Endothelial cell of umbilical vein (primary cell): Measurements from ENCODE around the gene HSFX3. TPM values are rescaled to one million over a fixed set of nuclear protein-coding genes. Genes with fewer than 3 reads are reported as not detected.

Source experiments
- BruUV-seq: library from RNA; stranded (reverse); fragments of 400-500 nt; replicated peaks from 2 replicates; lab custom pipeline; 2021; lab: Mats Ljungman, UMichigan
- CTCF ChIA-PET: fragments of 300-600, 350-600 bp; sonication (Branson Sonifier 250); formaldehyde crosslinking; loops from one replicate; lab custom pipeline; 2021; ENCODE audit warnings: antibody characterized with exemption, inconsistent platforms; lab: Charles Lee
- POLR2A ChIA-PET: fragments of 300-600, 350-600 bp; sonication (Branson Sonifier 250); formaldehyde crosslinking; loops from one replicate; lab custom pipeline; 2021; ENCODE audit warnings: antibody characterized with exemption, inconsistent platforms; lab: Charles Lee
- DNase-seq: peaks from one replicate; pipeline ENCODE4 v3.0.0-alpha.2; 2011; ENCODE audit warnings: low read depth, low spot score
- FAIRE-seq: peaks from 2 replicates; lab custom pipeline; 2011; peaks lifted over from hg19 to GRCh38; lab: Jason Lieb, UNC
- H2AFZ ChIP-seq: 2 replicates; pipeline ENCODE4 v1.6.0; 2012; ENCODE audit warnings: low read depth, low read length, control low read depth, inconsistent platforms
- H3K27ac ChIP-seq: 2 replicates; pipeline ENCODE4 v1.5.1; 2011; ENCODE audit warnings: low read depth, mild to moderate bottlenecking, control low read depth, low read length, moderate library complexity; ENCODE audit not compliant: insufficient read depth
- H3K27me3 ChIP-seq, 2 experiments: 2 replicates each; pipeline versions ENCODE4 v1.6.0 to v1.6.1; 2011; ENCODE audit warnings: low read length in 2 of 2, mixed read lengths in 1 of 2; ENCODE audit not compliant: control insufficient read depth in 2 of 2, insufficient read depth in 2 of 2
- H3K36me3 ChIP-seq, 2 experiments: 2 replicates in 1 of 2; 3 replicates in 1 of 2; pipeline ENCODE4 v1.5.1; 2011; ENCODE audit warnings: low read length in 2 of 2, mild to moderate bottlenecking in 1 of 2, moderate library complexity in 1 of 2; ENCODE audit not compliant: control insufficient read depth in 2 of 2, insufficient read depth in 2 of 2; ENCODE audit errors: extremely low read depth in 1 of 2
- H3K4me1 ChIP-seq: 3 replicates; pipeline ENCODE4 v1.5.1; 2011; ENCODE audit warnings: mild to moderate bottlenecking, low read length; ENCODE audit not compliant: control insufficient read depth, insufficient read depth; ENCODE audit errors: extremely low read depth
- H3K4me2 ChIP-seq: 2 replicates; pipeline ENCODE4 v1.6.1; 2011; ENCODE audit warnings: low read length, control low read depth, mixed read lengths; ENCODE audit not compliant: insufficient read depth
- H3K4me3 ChIP-seq, 3 experiments: fragments of 200-600 bp in 1 of 3; sonication (generic), shearing (Covaris generic) in 1 of 3; replicated peaks in 1 of 3; 2 replicates each; pipeline ENCODE4 v1.5.1; 2011 to 2016; ENCODE audit warnings: control low read depth in 3 of 3, low read length in 3 of 3, mild to moderate bottlenecking in 2 of 3, inconsistent platforms in 1 of 3, low read depth in 1 of 3, moderate library complexity in 1 of 3; ENCODE audit not compliant: insufficient read depth in 1 of 3
- H3K79me2 ChIP-seq: 2 replicates; pipeline ENCODE4 v1.6.0; 2012; ENCODE audit warnings: low read length, inconsistent platforms; ENCODE audit not compliant: control insufficient read depth, insufficient read depth
- H3K9ac ChIP-seq: replicated peaks from 2 replicates; pipeline ENCODE3; 2011; ENCODE audit warnings: low read length, control low read depth; ENCODE audit not compliant: insufficient read depth; ENCODE audit errors: extremely low read depth
- H3K9me1 ChIP-seq: replicated peaks from 3 replicates; pipeline ENCODE4 v1.6.0; 2011; ENCODE audit warnings: mild to moderate bottlenecking, low read length; ENCODE audit not compliant: control insufficient read depth, insufficient read depth; ENCODE audit errors: extremely low read depth
- H3K9me3 ChIP-seq: replicated peaks from 2 replicates; pipeline ENCODE4 v1.5.1; 2012; ENCODE audit warnings: low read length, inconsistent platforms; ENCODE audit not compliant: control insufficient read depth, insufficient read depth
- H4K20me1 ChIP-seq: replicated peaks from 2 replicates; pipeline ENCODE3; 2011; ENCODE audit warnings: mild to moderate bottlenecking, low read length; ENCODE audit not compliant: control insufficient read depth, insufficient read depth; ENCODE audit errors: extremely low read depth
- EZH2 ChIP-seq: IDR thresholded peaks from 2 replicates; pipeline ENCODE4 v1.6.1; 2012; ENCODE audit warnings: borderline replicate concordance, low read depth, mild to moderate bottlenecking, moderate library complexity, low read length, inconsistent platforms; ENCODE audit not compliant: severe bottlenecking
- FOS ChIP-seq: IDR thresholded peaks from 2 replicates; pipeline ENCODE4 v1.6.1; 2011; ENCODE audit warnings: mild to moderate bottlenecking, low read length, moderate library complexity, borderline replicate concordance; ENCODE audit not compliant: insufficient read depth
- GATA2 ChIP-seq: IDR thresholded peaks from 2 replicates; pipeline ENCODE4 v1.7.0; 2011; ENCODE audit warnings: low read depth, mild to moderate bottlenecking, moderate library complexity, mixed read lengths, low read length; ENCODE audit not compliant: insufficient read length, insufficient read depth
- JUN ChIP-seq: IDR thresholded peaks from 2 replicates; pipeline ENCODE4 v1.6.1; 2011; ENCODE audit warnings: borderline replicate concordance, low read depth; ENCODE audit not compliant: insufficient read length, insufficient read depth
- MYC ChIP-seq: IDR thresholded peaks from one replicate; pipeline ENCODE4 v1.6.1; 2011; ENCODE audit warnings: mild to moderate bottlenecking, low read depth, low read length
- POLR2A ChIP-seq: IDR thresholded peaks from 2 replicates; pipeline ENCODE4 v1.6.1; 2012; ENCODE audit warnings: low read depth, mild to moderate bottlenecking, control low read depth, low read length
- POLR2AphosphoS5 ChIP-seq: IDR thresholded peaks from 2 replicates; pipeline ENCODE4 v1.6.1; 2012; ENCODE audit warnings: low read depth, mild to moderate bottlenecking, control low read depth, low read length, moderate library complexity; ENCODE audit not compliant: insufficient read depth
- dilution Hi-C: fragments of 300-500 bp; cut with MboI; formaldehyde crosslinking; loops from one replicate; pipeline ENCODE4 v1.15.0; 2019; ENCODE audit warnings: low sequenced_read_pairs; ENCODE audit not compliant: extremely low pct_ligation_motif_present
- intact Hi-C: fragments of 100-400 bp; cut with micrococcal nuclease; formaldehyde crosslinking; loops from one replicate; pipeline ENCODE4 v1.10.0; 2022
- polyA plus RNA-seq, 4 experiments: library from polyadenylated mRNA; depleted of rRNA in 3 of 4; stranded (reverse) in 3 of 4; unstranded in 1 of 4; fragments of >200 nt; gene quantifications; 2 replicates each; pipeline versions ENCODE4 v1.2.1 to v1.2.3, GENCODE V29; 2011 to 2012; ENCODE audit warnings: missing spikeins in 1 of 4
- total RNA-seq: library from RNA; stranded (reverse); gene quantifications from 2 replicates; pipeline ENCODE4 v1.2.3, GENCODE V29; 2021
- TF ChIP-seq, protein P1 (sequence below): IDR thresholded peaks from 2 replicates; pipeline ENCODE4 v1.6.1; 2011; ENCODE audit not compliant: insufficient read depth, insufficient read length
- TF ChIP-seq, protein P2 (sequence below), 2 donors: IDR thresholded peaks; 1 replicate in 1 of 2; 2 replicates in 1 of 2; pipeline ENCODE4 v1.5.1; 2011; ENCODE audit warnings: low read length in 2 of 2, mild to moderate bottlenecking in 2 of 2, moderate library complexity in 2 of 2, control low read depth in 1 of 2, inconsistent platforms in 1 of 2, low read depth in 1 of 2; ENCODE audit not compliant: insufficient read depth in 1 of 2; ENCODE audit errors: extremely low read depth in 1 of 2

Gene HSFX3
- total and polyA plus RNA-seq, 2 donors (not counting 3 experiments of a cell fraction or from before 2014, with no cell fraction given): not detected

DNA sequence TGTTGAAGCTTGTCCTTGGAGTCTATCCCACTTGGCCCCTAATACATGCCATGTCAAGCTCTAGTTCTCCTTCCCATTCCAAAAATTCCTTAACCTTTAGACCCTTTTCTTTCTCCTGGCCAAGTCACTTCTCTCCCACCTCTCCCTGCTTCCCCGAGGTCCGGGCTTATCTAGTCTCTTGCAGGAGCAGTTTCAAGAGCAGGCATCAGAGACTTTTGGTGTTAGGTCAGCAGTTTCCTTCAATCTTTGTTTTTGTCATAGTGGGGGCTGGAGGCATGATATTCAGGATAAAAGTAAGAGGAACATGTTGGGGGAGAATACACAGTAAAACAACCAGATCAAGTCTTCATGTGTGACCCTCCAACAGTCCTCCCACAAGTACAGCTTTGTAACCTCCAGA lies 33.1 kb downstream of the HSFX3 start:
- intact Hi-C loops (no loop called here), dilution Hi-C loops (no loop called here)
- POLR2A ChIA-PET: no interaction called here
- Histone ChIP-seq H2AFZ (no peak overlapping the region), H3K9me1 (no peaks in the 10 kb centered on the region), H3K9ac (no peak overlapping the region), H3K9me3 (no peaks in the 10 kb centered on the region), H3K79me2 (no peaks in the 10 kb centered on the region), H3K27ac (no peak overlapping the region), H3K36me3 (no peaks in the 10 kb centered on the region), H3K4me1 (peaks cover 19% of the 10 kb centered on the region), H3K27me3 (no peaks in the 10 kb centered on the region), H3K4me3 (no peak overlapping the region), H3K4me2 (no peak overlapping the region), H4K20me1 (no peaks in the 10 kb centered on the region)
- FAIRE-seq: no peak
- BruUV-seq: no TSS peak
- TF ChIP-seq GATA2 (no peak), EZH2 (no peak), POLR2A (no peak), FOS (no peak), POLR2AphosphoS5 (no peak), JUN (no peak), MYC (no peak)
- TF ChIP-seq, protein P1, sequence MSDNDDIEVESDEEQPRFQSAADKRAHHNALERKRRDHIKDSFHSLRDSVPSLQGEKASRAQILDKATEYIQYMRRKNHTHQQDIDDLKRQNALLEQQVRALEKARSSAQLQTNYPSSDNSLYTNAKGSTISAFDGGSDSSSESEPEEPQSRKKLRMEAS: no peak
- TF ChIP-seq, protein P2, sequence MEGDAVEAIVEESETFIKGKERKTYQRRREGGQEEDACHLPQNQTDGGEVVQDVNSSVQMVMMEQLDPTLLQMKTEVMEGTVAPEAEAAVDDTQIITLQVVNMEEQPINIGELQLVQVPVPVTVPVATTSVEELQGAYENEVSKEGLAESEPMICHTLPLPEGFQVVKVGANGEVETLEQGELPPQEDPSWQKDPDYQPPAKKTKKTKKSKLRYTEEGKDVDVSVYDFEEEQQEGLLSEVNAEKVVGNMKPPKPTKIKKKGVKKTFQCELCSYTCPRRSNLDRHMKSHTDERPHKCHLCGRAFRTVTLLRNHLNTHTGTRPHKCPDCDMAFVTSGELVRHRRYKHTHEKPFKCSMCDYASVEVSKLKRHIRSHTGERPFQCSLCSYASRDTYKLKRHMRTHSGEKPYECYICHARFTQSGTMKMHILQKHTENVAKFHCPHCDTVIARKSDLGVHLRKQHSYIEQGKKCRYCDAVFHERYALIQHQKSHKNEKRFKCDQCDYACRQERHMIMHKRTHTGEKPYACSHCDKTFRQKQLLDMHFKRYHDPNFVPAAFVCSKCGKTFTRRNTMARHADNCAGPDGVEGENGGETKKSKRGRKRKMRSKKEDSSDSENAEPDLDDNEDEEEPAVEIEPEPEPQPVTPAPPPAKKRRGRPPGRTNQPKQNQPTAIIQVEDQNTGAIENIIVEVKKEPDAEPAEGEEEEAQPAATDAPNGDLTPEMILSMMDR (IDR thresholded peaks at IDR 0.05; ENCODE audit: extremely low read depth in 1 of 2, insufficient read depth in 1 of 2, low read depth in 1 of 2, low read length in 2 of 2): no peak
- CTCF ChIA-PET: no interaction called here
- DNase-seq: no peak
